HG02623 (cell line): ENCODE data around the gene PLA2G2E.
"Not testable (repeated sequence)": the region's sequence is repeated elsewhere in the genome, so short reads cannot be mapped to it uniquely, and the experiment has no call there.

ENCODE experiments used
- ATAC-seq: cut with Tn5 transposase; IDR thresholded peaks from one replicate; pipeline ENCODE4 v1.9.1; 2021; ENCODE audit warnings: moderate library complexity; ENCODE audit not compliant: unreplicated experiment

Gene PLA2G2E

GRCh38 chr1:19934336-19934735, 10.9 kb upstream of the PLA2G2E start:
- ATAC-seq, result no peak

- ATAC-seq, result no peak
Measured at GRCh38 chr1:19932866-19933265, 9.4 kb upstream of the PLA2G2E start.

GRCh38 chr1:19927130-19927421, 3.7 kb upstream of the PLA2G2E start:
- not testable (repeated sequence) for ATAC-seq

- ATAC-seq, result no peak
Measured at GRCh38 chr1:19926296-19927129, 3.1 kb upstream of the PLA2G2E start.

GRCh38 chr1:19925342-19926070, 2.1 kb upstream of the PLA2G2E start:
- no peak for ATAC-seq

- ATAC-seq, result no peak
Measured at GRCh38 chr1:19923953-19924346, 533 bp upstream of the PLA2G2E start.

- ATAC-seq, result no peak
Measured at GRCh38 chr1:19922015-19922688, 1.3 kb downstream of the PLA2G2E start.

GRCh38 chr1:19921310-19921709, 2.1 kb downstream of the PLA2G2E start:
- ATAC-seq, result no peak

GRCh38 chr1:19920132-19920710, 3.2 kb downstream of the PLA2G2E start:
- no peak for ATAC-seq

GRCh38 chr1:19918057-19918456, 5.4 kb downstream of the PLA2G2E start:
- no peak for ATAC-seq

GRCh38 chr1:19910650-19911049, 12.8 kb downstream of the PLA2G2E start:
- ATAC-seq, result no peak

- no peak for ATAC-seq
Measured at GRCh38 chr1:19909971-19910370, 13.4 kb downstream of the PLA2G2E start.

- ATAC-seq, result no peak
Measured at GRCh38 chr1:19909392-19909791, 14.0 kb downstream of the PLA2G2E start.

- no peak for ATAC-seq
Measured at GRCh38 chr1:19907456-19907855, 16.0 kb downstream of the PLA2G2E start.

- no peak for ATAC-seq
Measured at GRCh38 chr1:19903621-19904020, 19.8 kb downstream of the PLA2G2E start.

GRCh38 chr1:19901653-19902052, 21.8 kb downstream of the PLA2G2E start:
- ATAC-seq, result no peak

- ATAC-seq, result no peak
Measured at GRCh38 chr1:19894218-19894617, 29.2 kb downstream of the PLA2G2E start.

- ATAC-seq, result no peak
Measured at GRCh38 chr1:19893687-19894086, 29.7 kb downstream of the PLA2G2E start.

- ATAC-seq, result no peak
Measured at GRCh38 chr1:19892628-19893168, 30.7 kb downstream of the PLA2G2E start.

GRCh38 chr1:19892129-19892528, 31.3 kb downstream of the PLA2G2E start:
- no peak for ATAC-seq

GRCh38 chr1:19889656-19890055, 33.8 kb downstream of the PLA2G2E start:
- no peak for ATAC-seq
